Smooth muscle cell (in vitro differentiated cells): Measurements from ENCODE around the gene PRR16. TPM values are rescaled to one million over a fixed set of nuclear protein-coding genes. Genes with fewer than 3 reads are reported as not detected.

Experiments used
- DNase-seq: peaks from one replicate; lab custom pipeline; 2025; ENCODE audit not compliant: unreplicated experiment; lab: John Stamatoyannopoulos, UW
- H2AFZ ChIP-seq: fragments of 200-600 bp; sonication (generic); 2 replicates; pipeline ENCODE4 v1.6.0; 2016; ENCODE audit warnings: antibody characterized with exemption, low read depth, mild to moderate bottlenecking
- H3F3A ChIP-seq: fragments of 200-600 bp; sonication (generic); 2 replicates; pipeline ENCODE4 v1.6.0; 2017; ENCODE audit warnings: antibody characterized with exemption, low read depth
- H3K27ac ChIP-seq: fragments of 200-600 bp; sonication (generic); 2 replicates; pipeline ENCODE4 v1.5.1; 2016; ENCODE audit warnings: low read depth, mild to moderate bottlenecking
- H3K27me3 ChIP-seq: fragments of 200-600 bp; sonication (generic); 2 replicates; pipeline ENCODE4 v1.6.1; 2016; ENCODE audit warnings: low read depth, mild to moderate bottlenecking
- H3K36me3 ChIP-seq: fragments of 200-600 bp; sonication (generic); 2 replicates; pipeline ENCODE4 v1.5.1; 2016; ENCODE audit warnings: low read depth
- H3K4me1 ChIP-seq: fragments of 200-600 bp; sonication (generic); 2 replicates; pipeline ENCODE4 v1.5.1; 2016; ENCODE audit warnings: low read depth
- H3K4me2 ChIP-seq: fragments of 200-600 bp; sonication (generic); 2 replicates; pipeline ENCODE4 v1.6.0; 2016; ENCODE audit warnings: mild to moderate bottlenecking
- H3K4me3 ChIP-seq: fragments of 200-600 bp; sonication (generic); 2 replicates; pipeline ENCODE4 v1.5.1; 2016; ENCODE audit warnings: mild to moderate bottlenecking
- H3K79me2 ChIP-seq: fragments of 200-600 bp; sonication (generic); 2 replicates; pipeline ENCODE4 v1.6.0; 2016; ENCODE audit warnings: low read depth, mild to moderate bottlenecking
- H3K9ac ChIP-seq: fragments of 200-600 bp; sonication (generic); 2 replicates; pipeline ENCODE4 v1.6.0; 2016; ENCODE audit warnings: low read depth
- H3K9me3 ChIP-seq: fragments of 200-600 bp; sonication (generic); replicated peaks from 2 replicates; pipeline ENCODE4 v1.5.1; 2016; ENCODE audit warnings: low read depth
- H4K20me1 ChIP-seq: fragments of 200-600 bp; sonication (generic); 2 replicates; pipeline ENCODE4 v1.6.0; 2016; ENCODE audit warnings: low read depth
- WGBS: methylation state at CpG from one replicate; pipeline ENCODE4 v1.1.7; 2016; ENCODE audit warnings: low lambda C conversion rate; 5-methylcytosine and 5-hydroxymethylcytosine counted together
- polyA plus RNA-seq: library from polyadenylated mRNA; unstranded; fragments of >200 nt; fragmentation: Nextera tagmentation; extraction: Ambion mirVana; gene quantifications from 2 replicates; pipeline ENCODE4 v1.2.1, GENCODE V29; 2016
- total RNA-seq: library from RNA; depleted of rRNA; stranded (reverse); fragments of >200 nt; gene quantifications from 2 replicates; pipeline ENCODE4 v1.2.3, GENCODE V29; 2014
- TF ChIP-seq, protein P1 (sequence below): fragments of 200-600 bp; sonication (generic); IDR thresholded peaks from 2 replicates; pipeline ENCODE4 v1.5.1; 2017; ENCODE audit warnings: borderline replicate concordance, mild to moderate bottlenecking, antibody characterized with exemption; ENCODE audit not compliant: insufficient read depth, poor library complexity, severe bottlenecking

The PRR16 gene
- total and polyA plus RNA-seq, 2 experiments from 2014 or later: 6.7 to 13.2 TPM

DNA sequence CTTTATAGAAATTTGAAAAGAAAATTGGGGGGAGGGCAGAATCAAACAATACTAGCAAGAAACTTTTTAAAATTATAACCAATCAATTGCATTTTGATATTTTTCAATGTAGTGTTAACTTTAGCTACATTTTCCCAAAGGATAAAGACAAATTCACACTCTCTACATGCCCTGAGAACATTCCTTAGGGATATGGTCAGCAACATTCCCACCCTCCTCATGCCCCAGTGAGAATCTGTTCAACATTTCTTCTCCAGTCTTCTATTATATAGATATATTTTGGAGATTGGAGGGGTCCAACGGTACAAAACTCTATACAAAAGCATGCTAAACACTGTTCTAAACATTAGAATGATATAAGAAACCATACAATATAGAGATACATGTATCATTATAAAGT lies 11.6 kb upstream of the PRR16 start:
- peaks cover 4% of the 10 kb centered on the region for H3F3A ChIP-seq
- 88% methylated on average over 1 of the region's 1 CpG for WGBS
- no peak for DNase-seq
- H4K20me1 ChIP-seq: no peaks in the 10 kb centered on the region
- no peaks in the 10 kb centered on the region for H3K79me2 ChIP-seq
- TF ChIP-seq, protein P1, sequence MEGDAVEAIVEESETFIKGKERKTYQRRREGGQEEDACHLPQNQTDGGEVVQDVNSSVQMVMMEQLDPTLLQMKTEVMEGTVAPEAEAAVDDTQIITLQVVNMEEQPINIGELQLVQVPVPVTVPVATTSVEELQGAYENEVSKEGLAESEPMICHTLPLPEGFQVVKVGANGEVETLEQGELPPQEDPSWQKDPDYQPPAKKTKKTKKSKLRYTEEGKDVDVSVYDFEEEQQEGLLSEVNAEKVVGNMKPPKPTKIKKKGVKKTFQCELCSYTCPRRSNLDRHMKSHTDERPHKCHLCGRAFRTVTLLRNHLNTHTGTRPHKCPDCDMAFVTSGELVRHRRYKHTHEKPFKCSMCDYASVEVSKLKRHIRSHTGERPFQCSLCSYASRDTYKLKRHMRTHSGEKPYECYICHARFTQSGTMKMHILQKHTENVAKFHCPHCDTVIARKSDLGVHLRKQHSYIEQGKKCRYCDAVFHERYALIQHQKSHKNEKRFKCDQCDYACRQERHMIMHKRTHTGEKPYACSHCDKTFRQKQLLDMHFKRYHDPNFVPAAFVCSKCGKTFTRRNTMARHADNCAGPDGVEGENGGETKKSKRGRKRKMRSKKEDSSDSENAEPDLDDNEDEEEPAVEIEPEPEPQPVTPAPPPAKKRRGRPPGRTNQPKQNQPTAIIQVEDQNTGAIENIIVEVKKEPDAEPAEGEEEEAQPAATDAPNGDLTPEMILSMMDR: no peak
- no peak overlapping the region for H3K4me2 ChIP-seq
- H3K27me3 ChIP-seq: no peaks in the 10 kb centered on the region
- H3K27ac ChIP-seq: no peak overlapping the region
- H3K9me3 ChIP-seq: no peaks in the 10 kb centered on the region
- no peaks in the 10 kb centered on the region for H3K36me3 ChIP-seq
- H2AFZ ChIP-seq: no peak overlapping the region
- H3K4me3 ChIP-seq: no peak overlapping the region
- H3K9ac ChIP-seq: no peak overlapping the region
- H3K4me1 ChIP-seq: peaks cover 4% of the 10 kb centered on the region

DNA sequence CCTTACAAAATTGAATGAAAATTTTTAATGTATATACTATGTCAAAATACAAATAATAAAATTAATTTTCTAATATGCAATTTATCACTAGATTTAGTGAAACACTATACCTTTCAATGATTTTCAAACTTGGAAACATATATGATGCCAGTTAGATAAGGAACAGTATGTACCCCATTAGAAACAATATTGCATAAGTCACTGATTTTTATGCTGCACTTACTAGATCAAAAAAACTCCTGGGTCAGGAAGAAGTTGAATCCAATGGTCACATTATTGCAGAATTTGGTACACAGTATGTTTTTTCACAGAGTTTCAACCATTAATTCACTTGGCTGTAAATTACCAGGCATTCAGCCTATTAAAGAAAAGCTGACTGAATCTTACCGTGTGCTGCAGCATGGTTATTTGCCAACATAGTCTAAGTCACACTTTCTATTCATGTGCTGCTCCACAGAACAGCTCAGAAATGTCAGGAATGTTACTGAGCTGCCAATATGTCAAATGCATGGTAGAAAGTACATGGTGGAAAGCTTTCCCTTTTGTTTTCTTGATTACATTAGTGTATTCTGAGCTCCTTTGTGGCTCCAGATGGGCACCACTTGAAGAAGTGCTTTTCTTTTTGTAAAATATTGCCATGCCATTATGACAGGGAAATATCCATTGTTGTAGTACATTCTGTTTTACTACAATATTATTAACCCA lies 9.9 kb upstream of the PRR16 start:
- Histone ChIP-seq H2AFZ (no peak overlapping the region), H3K9ac (no peak overlapping the region), H3K27ac (no peak overlapping the region)

DNA sequence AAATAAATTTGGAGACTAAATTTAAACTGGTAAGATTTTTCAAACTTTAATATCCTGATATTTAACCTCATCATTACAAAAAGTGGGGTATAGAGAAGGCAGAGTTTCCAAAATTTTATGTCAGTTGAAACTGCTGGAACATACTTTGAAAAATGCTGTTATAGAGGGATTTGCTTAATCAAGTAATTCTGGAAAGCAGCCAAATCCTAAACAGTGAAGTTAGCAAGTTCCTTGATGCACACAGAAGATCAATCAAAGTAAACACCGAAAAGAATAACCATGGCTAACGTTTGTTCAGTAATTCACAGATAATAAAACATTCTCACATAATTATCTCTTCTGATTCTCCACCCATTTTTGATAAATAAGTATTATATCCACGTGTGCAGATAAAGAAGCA lies 8.1 kb upstream of the PRR16 start:
- no peak overlapping the region for H3K27ac ChIP-seq
- H3K36me3 ChIP-seq: no peaks in the 10 kb centered on the region
- no peak for DNase-seq
- no peaks in the 10 kb centered on the region for H3K9me3 ChIP-seq
- H3K4me1 ChIP-seq: peaks cover 3% of the 10 kb centered on the region
- peaks cover 9% of the 10 kb centered on the region for H3F3A ChIP-seq
- H3K4me3 ChIP-seq: no peak overlapping the region
- no peak overlapping the region for H2AFZ ChIP-seq
- WGBS: 28% methylated on average over 3 of the region's 3 CpGs
- H3K4me2 ChIP-seq: no peak overlapping the region
- TF ChIP-seq, protein P1: no peak
- no peaks in the 10 kb centered on the region for H4K20me1 ChIP-seq
- H3K79me2 ChIP-seq: no peaks in the 10 kb centered on the region
- no peak overlapping the region for H3K9ac ChIP-seq
- H3K27me3 ChIP-seq: no peaks in the 10 kb centered on the region

More for the DNA sequence above, 9.9 kb upstream of the PRR16 start:
- Histone ChIP-seq H3K36me3 (no peaks in the 10 kb centered on the region), H3K4me3 (no peak overlapping the region), H4K20me1 (no peaks in the 10 kb centered on the region), H3F3A (no peaks in the 10 kb centered on the region), H3K4me2 (no peak overlapping the region), H3K9me3 (no peaks in the 10 kb centered on the region), H3K4me1 (peaks cover 3% of the 10 kb centered on the region), H3K27me3 (no peaks in the 10 kb centered on the region), H3K79me2 (no peaks in the 10 kb centered on the region)
- DNase-seq: no peak
- TF ChIP-seq, protein P1: no peak
- 15% methylated on average over 1 of the region's 1 CpG for WGBS
